Fibroblast of mammary gland (primary cell): Measurements from ENCODE around the gene PIEZO2.

Experiments
- DNase-seq: peaks from one replicate; pipeline ENCODE4 v3.0.0-alpha.2; 2010; ENCODE audit warnings: low read depth
- H3K4me3 ChIP-seq: 2 replicates; pipeline ENCODE4 v1.5.1; 2011; ENCODE audit warnings: low read depth, mild to moderate bottlenecking, low read length, moderate library complexity; ENCODE audit not compliant: control insufficient read depth
- CTCF ChIP-seq: conservative IDR thresholded peaks from 2 replicates; pipeline ENCODE4 v1.5.1; 2011; ENCODE audit warnings: low read depth, low read length, inconsistent platforms; ENCODE audit not compliant: control insufficient read depth, insufficient read depth

Gene PIEZO2

GRCh38 chr18:10686308-10686707 lies 463.1 kb downstream of the PIEZO2 start:
- DNase-seq = no peak
- no peak overlapping the region for H3K4me3 ChIP-seq
- no peak for TF ChIP-seq CTCF

GRCh38 chr18:10685484-10685883 lies 463.9 kb downstream of the PIEZO2 start:
- H3K4me3 ChIP-seq = no peak overlapping the region
- TF ChIP-seq CTCF = no peak
- DNase-seq = no peak

GRCh38 chr18:10682368-10682714 lies 467.0 kb downstream of the PIEZO2 start:
- TF ChIP-seq CTCF = no peak
- DNase-seq = no peak
- no peak overlapping the region for H3K4me3 ChIP-seq

GRCh38 chr18:10681581-10682367 lies 467.6 kb downstream of the PIEZO2 start:
- no peak for TF ChIP-seq CTCF
- H3K4me3 ChIP-seq = no peak overlapping the region
- no peak for DNase-seq

GRCh38 chr18:10680271-10680596 lies 469.1 kb downstream of the PIEZO2 start:
- no peak for DNase-seq
- no peak overlapping the region for H3K4me3 ChIP-seq
- TF ChIP-seq CTCF = no peak

- TF ChIP-seq CTCF = no peak
- DNase-seq = no peak
- H3K4me3 ChIP-seq = no peak overlapping the region
These were observed 469.7 kb downstream of the PIEZO2 start for GRCh38 chr18:10679557-10680270.
